GM21619 (cell line): Measurements from ENCODE around the gene ATP4B.

Experiments used
- ATAC-seq: cut with Tn5 transposase; IDR thresholded peaks from one replicate; pipeline ENCODE4 v1.9.1; 2021; ENCODE audit not compliant: unreplicated experiment

ATP4B gene

GRCh38 chr13:113657851-113658741 is at the start of gene ATP4B:
ATP4B (minus strand) TSS chr13:113658198; CDS start chr13:113658144, 54 bp downstream.
- ATAC-seq = no peak

- no peak for ATAC-seq
These were observed 14.1 kb upstream of the ATP4B start for GRCh38 chr13:113672002-113672651.

GRCh38 chr13:113671066-113672001 is 13.3 kb upstream of the ATP4B start:
- ATAC-seq = no peak

GRCh38 chr13:113670541-113670940 is 12.5 kb upstream of the ATP4B start:
- no peak for ATAC-seq

GRCh38 chr13:113669755-113670341 is 11.8 kb upstream of the ATP4B start:
- no peak for ATAC-seq

GRCh38 chr13:113669231-113669754 is 11.3 kb upstream of the ATP4B start:
- ATAC-seq = no peak

GRCh38 chr13:113668491-113668971 is 10.5 kb upstream of the ATP4B start:
- ATAC-seq = no peak

GRCh38 chr13:113667771-113668490 is 9.9 kb upstream of the ATP4B start:
- ATAC-seq = no peak

- no peak for ATAC-seq
These were observed 9.1 kb upstream of the ATP4B start, which contains the start of gene GRK1 for GRCh38 chr13:113666951-113667701. GRK1 (plus strand) TSS chr13:113667219; CDS start chr13:113667387, 168 bp downstream.

GRCh38 chr13:113666329-113666670 is 8.3 kb upstream of the ATP4B start:
- ATAC-seq = no peak

GRCh38 chr13:113665597-113666328 is 7.8 kb upstream of the ATP4B start:
- no peak for ATAC-seq

GRCh38 chr13:113664751-113665596 is 7.0 kb upstream of the ATP4B start:
- ATAC-seq = no peak

- no peak for ATAC-seq
These were observed 5.9 kb upstream of the ATP4B start for GRCh38 chr13:113663934-113664333.

GRCh38 chr13:113661509-113661908 is 3.5 kb upstream of the ATP4B start:
- no peak for ATAC-seq

GRCh38 chr13:113660066-113660465 is 2.1 kb upstream of the ATP4B start:
- no peak for ATAC-seq

GRCh38 chr13:113659337-113659736 is 1.3 kb upstream of the ATP4B start:
- no peak for ATAC-seq

- ATAC-seq = no peak
These were observed 838 bp upstream of the ATP4B start for GRCh38 chr13:113658836-113659235.
